H1 (cell line): Measurements from ENCODE around the gene ZFAND6. TPM values are rescaled to one million over a fixed set of nuclear protein-coding genes. Genes with fewer than 3 reads are reported as not detected.

Experiments
- POU5F1 ChIP-seq: IDR thresholded peaks from 2 replicates; pipeline ENCODE4 v1.6.1; 2011; ENCODE audit warnings: low read depth, mild to moderate bottlenecking, low read length, moderate library complexity
- RAD21 ChIP-seq, 2 experiments: IDR thresholded peaks in 1 of 2; conservative IDR thresholded peaks in 1 of 2; 2 replicates each; pipeline ENCODE4 v1.6.1; 2011; ENCODE audit warnings: low read depth in 2 of 2, low read length in 2 of 2, improper control_type of control experiment in 1 of 2, inconsistent platforms in 1 of 2, mild to moderate bottlenecking in 1 of 2, moderate library complexity in 1 of 2
- TAF7 ChIP-seq: optimal IDR thresholded peaks from 2 replicates; pipeline ENCODE3; 2011; ENCODE audit warnings: low read depth, mild to moderate bottlenecking, inconsistent platforms, low read length, moderate library complexity, borderline replicate concordance
- YY1 ChIP-seq: IDR thresholded peaks from 2 replicates; pipeline ENCODE4 v1.6.1; 2011; ENCODE audit warnings: low read depth, mild to moderate bottlenecking, low read length
- polyA plus RNA-seq, 7 experiments: library from polyadenylated mRNA; depleted of rRNA in 3 of 7; stranded (reverse) in 5 of 7; unstranded in 2 of 7; fragments of >200 nt in 5 of 7; fragments of 200-250 nt in 2 of 7; gene quantifications; 1 replicate in 5 of 7; 2 replicates in 1 of 7; 4 replicates in 1 of 7; pipeline versions ENCODE4 v1.2.1 to v1.2.3, GENCODE V29; 2011 to 2013; ENCODE audit warnings: missing spikeins in 2 of 7, mixed read lengths in 2 of 7
- total RNA-seq: library from RNA; stranded (reverse); fragmentation: NEBNext Ultra II Directional; extraction: Animal tissue kit (Norgen Biotek cat#: 25700); gene quantifications from 2 replicates; pipeline ENCODE4 v1.2.1, GENCODE V29; 2021
- TF ChIP-seq, protein P1 (sequence below): fragments of 300-600 bp; sonication (generic); IDR thresholded peaks from 2 replicates; pipeline ENCODE4 v1.7.1; 2012; ENCODE audit warnings: low read length, moderate library complexity, mild to moderate bottlenecking, inconsistent platforms; ENCODE audit not compliant: insufficient replicate concordance
- TF ChIP-seq, protein P2 (sequence below): IDR thresholded peaks from 2 replicates; pipeline ENCODE4 v1.6.1; 2011; ENCODE audit warnings: low read length, improper control_type of control experiment
- TF ChIP-seq, protein P3 (sequence below): IDR thresholded peaks from 2 replicates; pipeline ENCODE4 v1.6.1; 2012; ENCODE audit warnings: low read length, inconsistent platforms

Gene ZFAND6
- total and polyA plus RNA-seq, 2 of the 8 experiments (the other 6 are each of a cell fraction or from before 2014, with no cell fraction given): 136 to 237 TPM

DNA sequence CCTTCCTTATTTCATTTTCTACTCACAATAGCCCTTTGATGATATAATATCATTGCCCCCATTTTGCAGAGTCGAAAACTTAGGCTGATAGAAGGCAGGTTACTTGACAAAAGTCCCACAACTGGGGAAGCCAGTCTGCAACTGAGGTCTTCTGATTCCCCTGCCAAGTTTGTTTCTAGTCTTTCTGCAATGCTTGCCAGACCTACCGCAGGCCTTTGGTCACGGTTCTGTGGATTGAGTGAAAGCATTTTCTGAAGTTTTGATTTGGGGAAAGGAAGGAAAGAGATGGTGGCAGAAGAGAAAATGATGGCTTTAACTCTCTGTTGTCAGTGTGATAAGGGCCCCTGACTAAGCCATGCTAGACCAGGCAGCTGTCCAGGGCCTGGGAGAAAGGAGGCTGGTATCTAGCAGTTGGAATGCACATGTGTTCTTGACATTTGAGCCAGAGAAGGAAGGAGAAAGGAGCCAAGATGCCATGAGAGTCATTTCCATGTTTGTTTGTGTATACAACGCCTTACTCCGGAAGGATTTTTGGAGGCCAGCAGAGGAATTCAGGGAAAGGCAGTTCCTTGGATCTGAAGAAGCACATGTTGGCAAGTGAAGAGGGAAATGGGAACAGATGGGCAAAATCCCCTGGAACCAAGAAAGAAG lies 123.3 kb downstream of the ZFAND6 start (continued):
- TF ChIP-seq, protein P1, sequence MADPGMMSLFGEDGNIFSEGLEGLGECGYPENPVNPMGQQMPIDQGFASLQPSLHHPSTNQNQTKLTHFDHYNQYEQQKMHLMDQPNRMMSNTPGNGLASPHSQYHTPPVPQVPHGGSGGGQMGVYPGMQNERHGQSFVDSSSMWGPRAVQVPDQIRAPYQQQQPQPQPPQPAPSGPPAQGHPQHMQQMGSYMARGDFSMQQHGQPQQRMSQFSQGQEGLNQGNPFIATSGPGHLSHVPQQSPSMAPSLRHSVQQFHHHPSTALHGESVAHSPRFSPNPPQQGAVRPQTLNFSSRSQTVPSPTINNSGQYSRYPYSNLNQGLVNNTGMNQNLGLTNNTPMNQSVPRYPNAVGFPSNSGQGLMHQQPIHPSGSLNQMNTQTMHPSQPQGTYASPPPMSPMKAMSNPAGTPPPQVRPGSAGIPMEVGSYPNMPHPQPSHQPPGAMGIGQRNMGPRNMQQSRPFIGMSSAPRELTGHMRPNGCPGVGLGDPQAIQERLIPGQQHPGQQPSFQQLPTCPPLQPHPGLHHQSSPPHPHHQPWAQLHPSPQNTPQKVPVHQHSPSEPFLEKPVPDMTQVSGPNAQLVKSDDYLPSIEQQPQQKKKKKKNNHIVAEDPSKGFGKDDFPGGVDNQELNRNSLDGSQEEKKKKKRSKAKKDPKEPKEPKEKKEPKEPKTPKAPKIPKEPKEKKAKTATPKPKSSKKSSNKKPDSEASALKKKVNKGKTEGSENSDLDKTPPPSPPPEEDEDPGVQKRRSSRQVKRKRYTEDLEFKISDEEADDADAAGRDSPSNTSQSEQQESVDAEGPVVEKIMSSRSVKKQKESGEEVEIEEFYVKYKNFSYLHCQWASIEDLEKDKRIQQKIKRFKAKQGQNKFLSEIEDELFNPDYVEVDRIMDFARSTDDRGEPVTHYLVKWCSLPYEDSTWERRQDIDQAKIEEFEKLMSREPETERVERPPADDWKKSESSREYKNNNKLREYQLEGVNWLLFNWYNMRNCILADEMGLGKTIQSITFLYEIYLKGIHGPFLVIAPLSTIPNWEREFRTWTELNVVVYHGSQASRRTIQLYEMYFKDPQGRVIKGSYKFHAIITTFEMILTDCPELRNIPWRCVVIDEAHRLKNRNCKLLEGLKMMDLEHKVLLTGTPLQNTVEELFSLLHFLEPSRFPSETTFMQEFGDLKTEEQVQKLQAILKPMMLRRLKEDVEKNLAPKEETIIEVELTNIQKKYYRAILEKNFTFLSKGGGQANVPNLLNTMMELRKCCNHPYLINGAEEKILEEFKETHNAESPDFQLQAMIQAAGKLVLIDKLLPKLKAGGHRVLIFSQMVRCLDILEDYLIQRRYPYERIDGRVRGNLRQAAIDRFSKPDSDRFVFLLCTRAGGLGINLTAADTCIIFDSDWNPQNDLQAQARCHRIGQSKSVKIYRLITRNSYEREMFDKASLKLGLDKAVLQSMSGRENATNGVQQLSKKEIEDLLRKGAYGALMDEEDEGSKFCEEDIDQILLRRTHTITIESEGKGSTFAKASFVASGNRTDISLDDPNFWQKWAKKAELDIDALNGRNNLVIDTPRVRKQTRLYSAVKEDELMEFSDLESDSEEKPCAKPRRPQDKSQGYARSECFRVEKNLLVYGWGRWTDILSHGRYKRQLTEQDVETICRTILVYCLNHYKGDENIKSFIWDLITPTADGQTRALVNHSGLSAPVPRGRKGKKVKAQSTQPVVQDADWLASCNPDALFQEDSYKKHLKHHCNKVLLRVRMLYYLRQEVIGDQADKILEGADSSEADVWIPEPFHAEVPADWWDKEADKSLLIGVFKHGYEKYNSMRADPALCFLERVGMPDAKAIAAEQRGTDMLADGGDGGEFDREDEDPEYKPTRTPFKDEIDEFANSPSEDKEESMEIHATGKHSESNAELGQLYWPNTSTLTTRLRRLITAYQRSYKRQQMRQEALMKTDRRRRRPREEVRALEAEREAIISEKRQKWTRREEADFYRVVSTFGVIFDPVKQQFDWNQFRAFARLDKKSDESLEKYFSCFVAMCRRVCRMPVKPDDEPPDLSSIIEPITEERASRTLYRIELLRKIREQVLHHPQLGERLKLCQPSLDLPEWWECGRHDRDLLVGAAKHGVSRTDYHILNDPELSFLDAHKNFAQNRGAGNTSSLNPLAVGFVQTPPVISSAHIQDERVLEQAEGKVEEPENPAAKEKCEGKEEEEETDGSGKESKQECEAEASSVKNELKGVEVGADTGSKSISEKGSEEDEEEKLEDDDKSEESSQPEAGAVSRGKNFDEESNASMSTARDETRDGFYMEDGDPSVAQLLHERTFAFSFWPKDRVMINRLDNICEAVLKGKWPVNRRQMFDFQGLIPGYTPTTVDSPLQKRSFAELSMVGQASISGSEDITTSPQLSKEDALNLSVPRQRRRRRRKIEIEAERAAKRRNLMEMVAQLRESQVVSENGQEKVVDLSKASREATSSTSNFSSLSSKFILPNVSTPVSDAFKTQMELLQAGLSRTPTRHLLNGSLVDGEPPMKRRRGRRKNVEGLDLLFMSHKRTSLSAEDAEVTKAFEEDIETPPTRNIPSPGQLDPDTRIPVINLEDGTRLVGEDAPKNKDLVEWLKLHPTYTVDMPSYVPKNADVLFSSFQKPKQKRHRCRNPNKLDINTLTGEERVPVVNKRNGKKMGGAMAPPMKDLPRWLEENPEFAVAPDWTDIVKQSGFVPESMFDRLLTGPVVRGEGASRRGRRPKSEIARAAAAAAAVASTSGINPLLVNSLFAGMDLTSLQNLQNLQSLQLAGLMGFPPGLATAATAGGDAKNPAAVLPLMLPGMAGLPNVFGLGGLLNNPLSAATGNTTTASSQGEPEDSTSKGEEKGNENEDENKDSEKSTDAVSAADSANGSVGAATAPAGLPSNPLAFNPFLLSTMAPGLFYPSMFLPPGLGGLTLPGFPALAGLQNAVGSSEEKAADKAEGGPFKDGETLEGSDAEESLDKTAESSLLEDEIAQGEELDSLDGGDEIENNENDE: no peak
- TF ChIP-seq, protein P2, sequence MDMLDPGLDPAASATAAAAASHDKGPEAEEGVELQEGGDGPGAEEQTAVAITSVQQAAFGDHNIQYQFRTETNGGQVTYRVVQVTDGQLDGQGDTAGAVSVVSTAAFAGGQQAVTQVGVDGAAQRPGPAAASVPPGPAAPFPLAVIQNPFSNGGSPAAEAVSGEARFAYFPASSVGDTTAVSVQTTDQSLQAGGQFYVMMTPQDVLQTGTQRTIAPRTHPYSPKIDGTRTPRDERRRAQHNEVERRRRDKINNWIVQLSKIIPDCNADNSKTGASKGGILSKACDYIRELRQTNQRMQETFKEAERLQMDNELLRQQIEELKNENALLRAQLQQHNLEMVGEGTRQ: no peak
- TF ChIP-seq TAF7: no peak
- no peak for TF ChIP-seq POU5F1
- TF ChIP-seq, protein P3, sequence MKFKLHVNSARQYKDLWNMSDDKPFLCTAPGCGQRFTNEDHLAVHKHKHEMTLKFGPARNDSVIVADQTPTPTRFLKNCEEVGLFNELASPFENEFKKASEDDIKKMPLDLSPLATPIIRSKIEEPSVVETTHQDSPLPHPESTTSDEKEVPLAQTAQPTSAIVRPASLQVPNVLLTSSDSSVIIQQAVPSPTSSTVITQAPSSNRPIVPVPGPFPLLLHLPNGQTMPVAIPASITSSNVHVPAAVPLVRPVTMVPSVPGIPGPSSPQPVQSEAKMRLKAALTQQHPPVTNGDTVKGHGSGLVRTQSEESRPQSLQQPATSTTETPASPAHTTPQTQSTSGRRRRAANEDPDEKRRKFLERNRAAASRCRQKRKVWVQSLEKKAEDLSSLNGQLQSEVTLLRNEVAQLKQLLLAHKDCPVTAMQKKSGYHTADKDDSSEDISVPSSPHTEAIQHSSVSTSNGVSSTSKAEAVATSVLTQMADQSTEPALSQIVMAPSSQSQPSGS: no peak
- TF ChIP-seq YY1: no peak
- no peak for TF ChIP-seq RAD21 (IDR thresholded peaks at IDR 0.05 in 1 of 2, conservative IDR thresholded peaks at IDR 0.05 in 1 of 2; ENCODE audit: low read depth in 2 of 2, low read length in 2 of 2)
